Measurements from ENCODE around the gene RAP1A.
"Not testable (repeated sequence)": the region's sequence is repeated elsewhere in the genome, so short reads cannot be mapped to it uniquely, and the experiment has no call there.

RAP1A gene

GRCh38 chr1:111677604-111678003 is 58.0 kb downstream of the RAP1A start:
- peaks cover 87% of the 10 kb centered on the region for H3K79me2 ChIP-seq (ENCODE audit: control insufficient read depth, low read length)
- H3K27ac ChIP-seq (ENCODE audit: low read depth, low read length), result no peak overlapping the region
- no peaks in the 10 kb centered on the region for H3K4me1 ChIP-seq (ENCODE audit: control insufficient read depth, low read length)
- H3K4me2 ChIP-seq (ENCODE audit: low read length), result no peak overlapping the region
- TF ChIP-seq CTCF (IDR thresholded peaks at IDR 0.05; ENCODE audit: low read depth, low read length, poor library complexity, severe bottlenecking) (no peak), EZH2phosphoT487 (IDR thresholded peaks at IDR 0.05; ENCODE audit: borderline replicate concordance, low read length) (no peak)
- H3F3A ChIP-seq (ENCODE audit: control insufficient read depth, insufficient read depth), result no peaks in the 10 kb centered on the region
- peaks cover 8% of the 10 kb centered on the region for H3K9me3 ChIP-seq (ENCODE audit: control insufficient read depth, insufficient read depth, low read length)
- H3K36me3 ChIP-seq (ENCODE audit: control insufficient read depth, low read length), result peaks cover 65% of the 10 kb centered on the region
- no peaks in the 10 kb centered on the region for H4K20me1 ChIP-seq (ENCODE audit: control insufficient read depth, insufficient read depth, low read depth, low read length)
- no peaks in the 10 kb centered on the region for H3K27me3 ChIP-seq (ENCODE audit: control insufficient read depth, low read length)
- H3K4me3 ChIP-seq (ENCODE audit: low read length), result no peak overlapping the region
- no peaks in the 10 kb centered on the region for H3K9me2 ChIP-seq (replicated peaks; ENCODE audit: control insufficient read depth, low read length)

- H3K4me2 ChIP-seq (ENCODE audit: low read length), result no peak overlapping the region
- TF ChIP-seq CTCF (IDR thresholded peaks at IDR 0.05; ENCODE audit: low read depth, low read length, poor library complexity, severe bottlenecking) (no peak), EZH2phosphoT487 (IDR thresholded peaks at IDR 0.05; ENCODE audit: borderline replicate concordance, low read length) (no peak)
- no peaks in the 10 kb centered on the region for H3K4me1 ChIP-seq (ENCODE audit: control insufficient read depth, low read length)
- H3K36me3 ChIP-seq (ENCODE audit: control insufficient read depth, low read length), result peaks cover 54% of the 10 kb centered on the region
- no peaks in the 10 kb centered on the region for H4K20me1 ChIP-seq (ENCODE audit: control insufficient read depth, insufficient read depth, low read depth, low read length)
- H3K9me2 ChIP-seq (replicated peaks; ENCODE audit: control insufficient read depth, low read length), result no peaks in the 10 kb centered on the region
- H3K27ac ChIP-seq (ENCODE audit: low read depth, low read length), result no peak overlapping the region
- H3K9me3 ChIP-seq (ENCODE audit: control insufficient read depth, insufficient read depth, low read length), result peaks cover 8% of the 10 kb centered on the region
- H3F3A ChIP-seq (ENCODE audit: control insufficient read depth, insufficient read depth), result no peaks in the 10 kb centered on the region
- peaks cover 71% of the 10 kb centered on the region for H3K79me2 ChIP-seq (ENCODE audit: control insufficient read depth, low read length)
- H3K27me3 ChIP-seq (ENCODE audit: control insufficient read depth, low read length), result no peaks in the 10 kb centered on the region
- no peak overlapping the region for H3K4me3 ChIP-seq (ENCODE audit: low read length)
Observed at GRCh38 chr1:111679541-111679940, 60.0 kb downstream of the RAP1A start.

- not testable (repeated sequence) for H3K4me1 ChIP-seq (ENCODE audit: control insufficient read depth, low read length); H3K27ac ChIP-seq (ENCODE audit: low read depth, low read length); H3F3A ChIP-seq (ENCODE audit: control insufficient read depth, insufficient read depth); H3K4me3 ChIP-seq (ENCODE audit: low read length); H3K9me2 ChIP-seq (replicated peaks; ENCODE audit: control insufficient read depth, low read length); H3K27me3 ChIP-seq (ENCODE audit: control insufficient read depth, low read length); H3K4me2 ChIP-seq (ENCODE audit: low read length); H4K20me1 ChIP-seq (ENCODE audit: control insufficient read depth, insufficient read depth, low read depth, low read length)
- Histone ChIP-seq H3K36me3 (ENCODE audit: control insufficient read depth, low read length) (peaks cover 47% of the 10 kb centered on the region), H3K9me3 (ENCODE audit: control insufficient read depth, insufficient read depth, low read length) (peaks cover 13% of the 10 kb centered on the region), H3K79me2 (ENCODE audit: control insufficient read depth, low read length) (peaks cover 64% of the 10 kb centered on the region)
Observed at GRCh38 chr1:111680212-111680800, 60.7 kb downstream of the RAP1A start.

- H3K27me3 ChIP-seq (ENCODE audit: control insufficient read depth, low read length); H4K20me1 ChIP-seq (ENCODE audit: control insufficient read depth, insufficient read depth, low read depth, low read length); H3K9me2 ChIP-seq (replicated peaks; ENCODE audit: control insufficient read depth, low read length); H3K4me2 ChIP-seq (ENCODE audit: low read length); H3K36me3 ChIP-seq (ENCODE audit: control insufficient read depth, low read length); H3F3A ChIP-seq (ENCODE audit: control insufficient read depth, insufficient read depth); H3K27ac ChIP-seq (ENCODE audit: low read depth, low read length); H3K4me3 ChIP-seq (ENCODE audit: low read length): not testable (repeated sequence)
- peaks cover 10% of the 10 kb centered on the region for H3K9me3 ChIP-seq (ENCODE audit: control insufficient read depth, insufficient read depth, low read length)
- H3K4me1 ChIP-seq (ENCODE audit: control insufficient read depth, low read length), result peaks cover 35% of the 10 kb centered on the region
- H3K79me2 ChIP-seq (ENCODE audit: control insufficient read depth, low read length), result peaks cover 54% of the 10 kb centered on the region
Observed at GRCh38 chr1:111685293-111686153, 65.9 kb downstream of the RAP1A start.

Measured in DOHH2 (cell line).